Measurements from ENCODE around the gene SLC2A1. TPM values are rescaled to one million over a fixed set of nuclear protein-coding genes. Genes with fewer than 3 reads are reported as not detected.

SLC2A1 gene
- total RNA-seq, 1 experiment from 2014 or later = 245 TPM

- DNase-seq (no peak), ATAC-seq (no peak)
- ChIA-PET POLR2A (ENCODE audit: unreplicated experiment) (interaction anchor here (0.6 kb wide), 1 partner anchor 11 kb away, joined by 4 read pairs; no protein-coding TSS in a partner anchor), CTCF (no interaction called here)
- intact Hi-C loops (cut with micrococcal nuclease) = no loop called here
- H3K27ac ChIP-seq (ENCODE audit: low read length) = peak overlapping the region; percentile 99
- H3K36me3 ChIP-seq (ENCODE audit: low read depth, low read length) = peaks cover 71% of the 10 kb centered on the region
- H2AFZ ChIP-seq (ENCODE audit: low read length) = no peak overlapping the region
- no peak for TF ChIP-seq CTCF (conservative IDR thresholded peaks at IDR 0.05; ENCODE audit: low read depth, low read length)
- TF ChIP-seq EZH2 (IDR thresholded peaks at IDR 0.05; ENCODE audit: low read length, unreplicated experiment) = no peak
- no peak for TF ChIP-seq EZH2phosphoT487 (IDR thresholded peaks at IDR 0.05; ENCODE audit: borderline replicate concordance, low read length)
- H3K27me3 ChIP-seq (ENCODE audit: low read length) = no peaks in the 10 kb centered on the region
- H3K4me3 ChIP-seq (ENCODE audit: low read length) = no peak overlapping the region
- peaks cover 89% of the 10 kb centered on the region for H3K4me1 ChIP-seq (ENCODE audit: insufficient read depth, low read length)
- no peaks in the 10 kb centered on the region for H3K9me2 ChIP-seq (replicated peaks; ENCODE audit: low read length)
- H3K9ac ChIP-seq (ENCODE audit: low read length) = peak overlapping the region; percentile 53
- H4K20me1 ChIP-seq (ENCODE audit: low read length) = no peaks in the 10 kb centered on the region
- no peaks in the 10 kb centered on the region for H3K9me3 ChIP-seq (ENCODE audit: low read length)
- no TSS peak for BruUV-seq (replicated peaks)
- H3K4me2 ChIP-seq (ENCODE audit: low read length) = peak overlapping the region; percentile 42; the same call in 1 of the 2 replicates
- peaks cover 7% of the 10 kb centered on the region for H3F3A ChIP-seq (ENCODE audit: low read length, unreplicated experiment)
- H3K79me2 ChIP-seq (ENCODE audit: low read length) = peaks cover 70% of the 10 kb centered on the region
Observed at GRCh38 chr1:42935313-42935895, 23.3 kb downstream of the SLC2A1 start.

GRCh38 chr1:42934541-42935312, 23.9 kb downstream of the SLC2A1 start:
- Histone ChIP-seq H4K20me1 (ENCODE audit: low read length) (no peaks in the 10 kb centered on the region), H3K27ac (ENCODE audit: low read length) (peak overlapping the region; percentile 99; the same call in 1 of the 2 replicates), H3K36me3 (ENCODE audit: low read depth, low read length) (peaks cover 72% of the 10 kb centered on the region), H3K9me2 (replicated peaks; ENCODE audit: low read length) (no peaks in the 10 kb centered on the region), H3K79me2 (ENCODE audit: low read length) (peaks cover 64% of the 10 kb centered on the region), H3K27me3 (ENCODE audit: low read length) (no peaks in the 10 kb centered on the region), H3K4me2 (ENCODE audit: low read length) (no peak overlapping the region), H3F3A (ENCODE audit: low read length, unreplicated experiment) (peaks cover 7% of the 10 kb centered on the region), H3K4me3 (ENCODE audit: low read length) (no peak overlapping the region), H2AFZ (ENCODE audit: low read length) (no peak overlapping the region), H3K9me3 (ENCODE audit: low read length) (no peaks in the 10 kb centered on the region), H3K9ac (ENCODE audit: low read length) (no peak overlapping the region), H3K4me1 (ENCODE audit: insufficient read depth, low read length) (peaks cover 82% of the 10 kb centered on the region)
- TF ChIP-seq EZH2phosphoT487 (IDR thresholded peaks at IDR 0.05; ENCODE audit: borderline replicate concordance, low read length) (no peak), EZH2 (IDR thresholded peaks at IDR 0.05; ENCODE audit: low read length, unreplicated experiment) (no peak), CTCF (conservative IDR thresholded peaks at IDR 0.05; ENCODE audit: low read depth, low read length) (no peak)
- POLR2A ChIA-PET (ENCODE audit: unreplicated experiment) = no interaction called here
- intact Hi-C loops (cut with micrococcal nuclease) = no loop called here
- BruUV-seq (replicated peaks) = no TSS peak
- DNase-seq (no peak), ATAC-seq (no peak)
- CTCF ChIA-PET = no interaction called here
